Activated T-cell treated with anti-CD3 and anti-CD28 coated beads, Interleukin-2, amount 50 U/mL, for 72 hours (primary cell): ENCODE results near the gene SMYD1. TPM values are rescaled to one million over a fixed set of nuclear protein-coding genes. Genes with fewer than 3 reads are reported as not detected.
A peak's percentile ranks its signal among the peaks of the same experiment; 100 is the strongest.

Source experiments
- ATAC-seq, 2 donors: fragments of 150-1000 bp; cut with Tn5 transposase; replicated peaks in 1 of 2; 2 replicates each; pipeline ENCODE4 v1.10.0; 2021; ENCODE audit warnings: moderate library complexity in 2 of 2, mild to moderate bottlenecking in 1 of 2
- DNase-seq, 2 donors: peaks; one replicate each; pipeline ENCODE4 v3.0.0; 2021 to 2022; ENCODE audit warnings: mixed read lengths in 1 of 2
- H3K27ac Mint-ChIP-seq: one replicate; pipeline ENCODE4 v1.8.0; 2022; ENCODE audit warnings: mild to moderate bottlenecking, moderate library complexity, mixed read lengths
- H3K27me3 Mint-ChIP-seq: one replicate; pipeline ENCODE4 v1.8.0; 2022; ENCODE audit warnings: low read depth, mixed read lengths
- H3K36me3 Mint-ChIP-seq, 2 donors: one replicate each; pipeline ENCODE4 v1.8.0; 2022; ENCODE audit warnings: mixed read lengths in 2 of 2, mild to moderate bottlenecking in 1 of 2; ENCODE audit not compliant: insufficient read depth in 2 of 2
- H3K4me1 Mint-ChIP-seq: one replicate; pipeline ENCODE4 v1.8.0; 2022; ENCODE audit warnings: low read depth, mixed read lengths
- H3K4me3 Mint-ChIP-seq, 2 donors: one replicate each; pipeline ENCODE4 v1.8.0; 2022; ENCODE audit warnings: mild to moderate bottlenecking in 2 of 2, mixed read lengths in 2 of 2, moderate library complexity in 2 of 2
- H3K9me3 Mint-ChIP-seq, 2 donors: one replicate each; pipeline ENCODE4 v1.8.0; 2022; ENCODE audit warnings: mixed read lengths in 2 of 2
- total RNA-seq, 2 donors: library from RNA; stranded (reverse); gene quantifications; one replicate each; pipeline ENCODE4 v1.2.3, GENCODE V29; 2022

Gene SMYD1
- total RNA-seq, 2 donors from 2014 or later, result not detected

DNA sequence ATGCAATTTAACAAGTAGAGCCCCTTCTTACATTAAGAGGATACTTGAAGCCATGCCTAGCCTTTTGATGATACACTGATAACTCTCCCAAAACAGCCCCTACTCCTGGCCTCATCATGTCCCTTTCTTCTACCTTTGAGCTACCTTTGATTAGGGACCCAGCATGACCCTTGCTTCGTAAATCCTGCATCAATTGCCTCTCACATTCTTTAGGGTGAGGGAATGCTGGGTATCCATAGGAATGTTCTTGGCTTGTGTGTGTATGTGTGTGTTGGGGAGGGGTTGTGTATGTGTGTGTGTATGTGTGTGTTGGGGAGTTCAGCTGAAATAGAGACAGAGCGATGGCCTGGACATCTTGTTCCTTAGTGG lies 6.7 kb upstream of the SMYD1 start:
- H3K9me3 Mint-ChIP-seq, result no peaks in the 10 kb centered on the region
- H3K36me3 Mint-ChIP-seq, result no peaks in the 10 kb centered on the region
- no peaks in the 10 kb centered on the region for H3K27me3 Mint-ChIP-seq
- ATAC-seq, result peak in 1 of 2 donors; percentile 21
- no peak overlapping the region for H3K4me3 Mint-ChIP-seq
- peaks cover 36% of the 10 kb centered on the region for H3K4me1 Mint-ChIP-seq
- no peak overlapping the region for H3K27ac Mint-ChIP-seq
- no peak for DNase-seq

DNA sequence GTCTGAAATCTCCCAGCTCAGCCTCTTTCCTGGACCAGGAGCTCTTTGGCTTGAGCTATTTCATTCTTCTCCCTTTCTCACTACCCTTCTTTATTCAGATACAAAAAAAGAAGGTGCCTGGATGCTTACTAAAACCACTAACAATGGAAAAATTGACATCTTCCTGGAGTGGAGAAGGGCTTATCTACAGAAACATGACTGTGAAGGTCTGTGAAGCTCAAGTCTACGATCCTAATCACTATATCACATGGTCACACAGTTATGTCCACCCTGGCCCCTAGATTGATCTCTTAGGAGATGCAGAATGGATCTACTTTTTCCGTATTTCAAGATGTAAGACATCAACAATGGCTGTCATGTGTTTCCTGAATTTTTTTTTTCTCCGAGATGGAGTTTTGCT lies 6.3 kb upstream of the SMYD1 start:
- Mint-ChIP-seq H3K9me3 (no peaks in the 10 kb centered on the region), H3K27ac (no peak overlapping the region), H3K36me3 (no peaks in the 10 kb centered on the region), H3K4me3 (no peak overlapping the region), H3K27me3 (no peaks in the 10 kb centered on the region), H3K4me1 (peaks cover 32% of the 10 kb centered on the region)
- DNase-seq, result no peak
- no peak for ATAC-seq

DNA sequence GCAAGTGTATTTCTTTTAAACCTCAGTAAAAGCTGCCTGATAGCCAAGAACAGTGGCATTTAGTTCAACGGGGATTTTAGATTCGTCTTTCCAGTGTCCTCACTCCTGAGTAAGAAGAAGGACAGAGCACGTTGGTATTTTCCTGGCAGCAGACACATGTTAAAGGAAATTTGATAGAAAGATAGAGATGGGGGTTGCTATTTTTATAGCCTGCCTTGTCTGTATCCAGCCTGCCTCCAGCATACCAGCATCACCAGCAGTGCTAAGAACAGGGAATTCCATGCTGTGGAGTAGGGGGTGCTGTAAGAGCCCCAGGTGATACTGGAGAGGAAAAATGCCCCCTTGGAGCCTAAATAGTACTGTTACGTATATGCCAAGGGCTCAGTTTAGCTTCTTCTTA lies 1.1 kb upstream of the SMYD1 start:
- H3K36me3 Mint-ChIP-seq, result no peaks in the 10 kb centered on the region
- H3K9me3 Mint-ChIP-seq, result no peaks in the 10 kb centered on the region
- H3K4me3 Mint-ChIP-seq, result no peak overlapping the region
- no peaks in the 10 kb centered on the region for H3K4me1 Mint-ChIP-seq
- no peak overlapping the region for H3K27ac Mint-ChIP-seq
- no peak for DNase-seq
- H3K27me3 Mint-ChIP-seq, result no peaks in the 10 kb centered on the region
- ATAC-seq, result no peak

DNA sequence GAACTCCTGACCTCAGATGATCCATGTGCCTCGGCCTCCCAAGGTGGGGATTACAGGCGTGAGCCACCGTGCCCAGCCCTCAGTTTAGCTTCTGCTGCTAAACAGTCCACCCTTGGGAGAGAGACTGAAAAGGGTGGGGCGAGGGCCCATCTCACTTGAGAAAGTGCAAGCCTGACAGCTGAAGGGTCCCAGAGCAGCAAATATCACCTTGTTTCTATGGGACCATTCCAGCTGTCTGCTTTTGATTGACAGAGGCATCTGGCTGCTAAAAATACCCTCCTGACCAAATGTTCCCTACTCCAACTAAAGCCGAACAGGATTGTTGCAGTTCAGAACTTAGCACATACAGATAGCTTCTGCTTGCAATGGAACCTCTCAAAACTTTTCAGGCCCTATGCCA lies 436 bp upstream of the SMYD1 start:
- DNase-seq (no peak), ATAC-seq (no peak)
- H3K36me3 Mint-ChIP-seq, result no peaks in the 10 kb centered on the region
- H3K4me3 Mint-ChIP-seq, result no peak overlapping the region
- no peaks in the 10 kb centered on the region for H3K27me3 Mint-ChIP-seq
- H3K4me1 Mint-ChIP-seq, result no peaks in the 10 kb centered on the region
- no peaks in the 10 kb centered on the region for H3K9me3 Mint-ChIP-seq
- no peak overlapping the region for H3K27ac Mint-ChIP-seq

DNA sequence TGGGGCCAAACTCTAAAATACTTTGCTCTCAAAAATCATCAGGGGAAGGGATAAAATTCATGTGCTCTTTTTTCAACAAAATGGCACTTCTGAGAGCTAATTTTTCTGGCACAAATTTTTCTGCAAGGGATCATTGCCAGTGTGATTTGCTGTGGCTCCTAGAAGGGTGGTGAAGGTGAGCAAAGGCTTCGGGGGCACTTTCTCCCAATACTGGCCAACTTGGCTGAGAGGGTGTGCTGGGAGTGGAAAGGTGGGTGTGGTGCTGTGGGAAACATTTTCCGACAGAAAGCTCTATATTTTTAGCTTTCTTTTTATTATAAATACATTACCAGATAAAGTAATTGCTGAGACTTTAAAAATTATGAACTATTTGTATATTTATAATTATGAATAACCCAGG lies 419 bp downstream of the SMYD1 start:
- no peaks in the 10 kb centered on the region for H3K9me3 Mint-ChIP-seq
- ATAC-seq, result no peak
- H3K27ac Mint-ChIP-seq, result no peak overlapping the region
- no peaks in the 10 kb centered on the region for H3K36me3 Mint-ChIP-seq
- no peak overlapping the region for H3K4me3 Mint-ChIP-seq
- DNase-seq, result no peak
- H3K27me3 Mint-ChIP-seq, result no peaks in the 10 kb centered on the region
- no peaks in the 10 kb centered on the region for H3K4me1 Mint-ChIP-seq

DNA sequence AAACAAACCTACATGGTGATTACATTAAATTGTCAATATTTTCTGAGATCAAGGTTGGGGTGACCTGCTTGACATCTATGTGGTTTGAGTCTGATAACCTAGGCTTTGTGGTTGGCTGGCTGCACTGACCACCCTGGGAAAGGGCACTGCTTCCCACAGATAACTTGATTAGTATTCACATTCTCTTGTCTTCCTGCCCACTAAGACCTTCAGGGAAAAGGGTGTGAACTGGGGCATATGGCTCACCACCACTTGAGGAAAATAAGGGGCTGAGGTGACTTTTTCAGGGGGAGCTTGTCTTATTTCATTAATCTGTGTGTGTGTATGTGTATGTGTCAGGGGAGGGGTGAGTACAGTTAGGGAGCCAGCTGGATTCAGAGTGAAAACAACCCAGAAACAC lies 1.5 kb downstream of the SMYD1 start:
- Mint-ChIP-seq H3K36me3 (no peaks in the 10 kb centered on the region), H3K27me3 (no peaks in the 10 kb centered on the region), H3K4me3 (no peak overlapping the region), H3K27ac (no peak overlapping the region), H3K4me1 (no peaks in the 10 kb centered on the region), H3K9me3 (no peaks in the 10 kb centered on the region)
- no peak for ATAC-seq
- DNase-seq, result no peak

DNA sequence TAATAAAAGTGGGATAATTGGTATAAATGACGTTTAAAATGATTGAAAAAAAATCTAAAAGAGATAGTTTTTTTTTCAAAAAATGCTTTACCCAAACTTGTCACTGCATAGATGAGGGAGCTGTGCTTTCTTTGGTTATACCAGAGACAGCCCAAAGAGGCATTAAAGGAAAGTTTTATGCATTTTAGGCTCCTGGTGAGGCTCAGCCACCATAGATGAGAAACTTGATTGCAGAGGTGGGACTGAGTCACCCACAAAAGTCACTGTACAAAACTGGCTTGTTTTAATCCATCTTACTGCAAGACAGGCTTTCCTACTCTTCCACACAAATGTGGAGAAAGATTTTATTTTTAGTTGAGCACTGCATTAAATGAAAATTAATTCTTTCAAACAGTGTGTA lies 2.4 kb downstream of the SMYD1 start:
- ATAC-seq (no peak), DNase-seq (no peak)
- Mint-ChIP-seq H3K4me3 (no peak overlapping the region), H3K27me3 (no peaks in the 10 kb centered on the region), H3K4me1 (no peaks in the 10 kb centered on the region), H3K36me3 (no peaks in the 10 kb centered on the region), H3K27ac (no peak overlapping the region), H3K9me3 (no peaks in the 10 kb centered on the region)

DNA sequence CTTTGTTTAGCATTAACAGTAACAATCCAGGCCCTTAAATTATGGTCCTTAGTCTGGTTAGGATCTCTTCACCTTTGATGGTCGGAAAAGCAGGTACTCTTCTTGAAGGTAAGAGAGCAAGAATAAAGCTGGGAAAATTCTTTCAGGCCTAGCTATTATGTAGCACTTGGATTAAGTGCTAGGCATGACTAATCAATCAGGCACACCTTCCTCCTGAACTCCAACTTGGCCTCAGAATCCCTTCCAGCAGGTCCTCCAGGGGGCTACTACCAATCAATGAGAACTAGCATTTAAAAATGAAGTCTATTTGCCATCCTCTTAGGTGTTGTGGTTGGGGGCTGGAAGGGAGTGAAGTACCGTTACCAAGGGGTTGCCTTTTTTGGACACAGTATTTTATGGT lies 3.7 kb downstream of the SMYD1 start:
- Mint-ChIP-seq H3K9me3 (no peaks in the 10 kb centered on the region), H3K4me3 (no peak overlapping the region), H3K27ac (no peak overlapping the region), H3K4me1 (no peaks in the 10 kb centered on the region), H3K27me3 (no peaks in the 10 kb centered on the region), H3K36me3 (no peaks in the 10 kb centered on the region)
- DNase-seq (no peak), ATAC-seq (no peak)

DNA sequence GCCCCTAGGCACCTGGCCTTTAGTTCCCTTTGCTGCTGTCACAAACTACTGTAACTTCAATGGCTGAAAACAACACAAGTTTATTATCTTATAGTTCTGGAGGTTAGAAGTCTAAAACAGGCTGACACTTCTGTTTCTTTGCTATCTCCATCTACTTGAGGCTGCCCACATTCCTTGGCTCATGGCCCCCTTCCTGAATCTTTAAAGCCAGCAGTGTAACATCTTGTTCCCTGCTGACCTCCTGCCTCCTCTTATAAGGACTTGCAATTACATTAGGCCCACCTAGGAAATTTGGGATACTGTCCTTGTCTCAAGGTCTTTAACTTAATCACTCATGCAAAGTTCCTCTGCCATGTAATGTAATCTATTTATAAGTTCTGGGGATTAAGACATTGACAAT lies 6.5 kb downstream of the SMYD1 start:
- Mint-ChIP-seq H3K36me3 (no peaks in the 10 kb centered on the region), H3K27me3 (no peaks in the 10 kb centered on the region), H3K4me1 (no peaks in the 10 kb centered on the region), H3K27ac (no peak overlapping the region), H3K4me3 (no peak overlapping the region), H3K9me3 (no peaks in the 10 kb centered on the region)
- DNase-seq, result no peak
- ATAC-seq, result no peak

DNA sequence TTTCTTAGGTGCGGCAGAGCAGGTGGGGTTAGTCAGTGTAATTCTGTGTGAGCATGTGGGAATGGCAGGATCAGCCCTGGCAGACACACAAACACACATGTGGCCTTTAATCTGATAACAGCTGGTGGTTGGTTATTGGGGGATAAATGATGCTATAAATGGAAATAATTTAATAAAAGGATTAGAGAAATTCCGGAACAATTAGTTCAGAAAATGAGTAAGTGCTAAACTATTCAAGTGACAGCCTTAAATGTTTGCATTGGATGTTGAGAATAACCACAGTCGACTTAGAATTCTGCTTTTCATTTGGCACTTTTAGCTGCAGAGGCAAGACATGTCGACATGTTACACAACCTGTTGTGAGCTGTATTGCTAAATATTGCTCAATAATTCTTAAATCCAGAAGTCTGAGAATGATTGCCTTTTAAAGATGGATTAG lies 7.2 kb downstream of the SMYD1 start:
- Mint-ChIP-seq H3K36me3 (no peaks in the 10 kb centered on the region), H3K4me3 (no peak overlapping the region), H3K27me3 (no peaks in the 10 kb centered on the region), H3K4me1 (no peaks in the 10 kb centered on the region), H3K9me3 (no peaks in the 10 kb centered on the region), H3K27ac (no peak overlapping the region)
- no peak for ATAC-seq
- DNase-seq, result no peak

DNA sequence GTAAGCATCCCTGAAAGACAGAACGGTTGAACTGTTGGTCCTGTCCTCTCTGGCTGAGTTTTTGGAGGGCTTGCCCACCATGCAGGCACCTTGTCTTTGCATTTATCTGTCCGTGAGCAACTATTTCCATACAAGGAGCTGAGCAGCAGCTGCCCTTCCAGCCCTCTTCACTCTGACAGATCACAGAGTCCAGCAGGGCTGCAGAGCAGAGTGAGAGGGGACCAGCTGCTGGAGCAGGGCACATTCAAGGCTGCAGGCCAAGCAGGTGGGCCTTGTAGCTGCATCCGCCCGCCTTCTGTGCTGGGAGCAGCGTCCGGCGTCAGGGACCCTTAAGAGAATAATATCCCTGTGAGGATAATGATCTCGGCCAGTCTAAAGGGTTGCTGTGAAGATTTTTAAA lies 9.5 kb downstream of the SMYD1 start:
- DNase-seq (no peak), ATAC-seq (no peak)
- Mint-ChIP-seq H3K27ac (no peak overlapping the region), H3K4me1 (no peaks in the 10 kb centered on the region), H3K9me3 (no peaks in the 10 kb centered on the region), H3K27me3 (no peaks in the 10 kb centered on the region), H3K36me3 (no peaks in the 10 kb centered on the region), H3K4me3 (no peak overlapping the region)

DNA sequence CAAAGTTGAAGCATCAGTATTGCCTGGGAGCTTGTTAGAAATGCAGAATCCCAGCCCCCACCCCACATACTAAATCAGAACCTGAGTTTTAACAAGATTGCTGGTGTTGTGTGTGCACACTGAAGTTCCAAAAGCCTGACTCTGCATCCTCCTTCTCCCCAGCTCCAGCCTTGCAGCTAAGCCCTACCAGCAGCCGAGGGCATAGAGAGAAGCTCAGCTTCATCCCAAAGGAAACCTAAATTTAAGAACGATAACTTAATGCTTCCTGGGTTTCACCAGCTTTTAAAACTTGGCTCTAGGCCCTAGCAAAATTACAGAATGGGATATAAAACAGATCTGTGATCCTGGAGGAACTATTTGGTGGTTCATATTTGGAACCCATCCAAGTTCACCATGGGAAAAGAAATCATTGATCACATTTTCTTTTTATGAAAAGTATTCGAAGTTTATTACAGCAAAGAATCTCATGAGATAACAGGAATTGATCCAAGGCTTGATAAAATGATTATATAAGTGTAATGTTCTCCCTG lies 11.1 kb downstream of the SMYD1 start:
- Mint-ChIP-seq H3K4me3 (no peak overlapping the region), H3K36me3 (no peaks in the 10 kb centered on the region), H3K4me1 (no peaks in the 10 kb centered on the region), H3K9me3 (no peaks in the 10 kb centered on the region), H3K27ac (no peak overlapping the region), H3K27me3 (no peaks in the 10 kb centered on the region)
- ATAC-seq (no peak), DNase-seq (no peak)

DNA sequence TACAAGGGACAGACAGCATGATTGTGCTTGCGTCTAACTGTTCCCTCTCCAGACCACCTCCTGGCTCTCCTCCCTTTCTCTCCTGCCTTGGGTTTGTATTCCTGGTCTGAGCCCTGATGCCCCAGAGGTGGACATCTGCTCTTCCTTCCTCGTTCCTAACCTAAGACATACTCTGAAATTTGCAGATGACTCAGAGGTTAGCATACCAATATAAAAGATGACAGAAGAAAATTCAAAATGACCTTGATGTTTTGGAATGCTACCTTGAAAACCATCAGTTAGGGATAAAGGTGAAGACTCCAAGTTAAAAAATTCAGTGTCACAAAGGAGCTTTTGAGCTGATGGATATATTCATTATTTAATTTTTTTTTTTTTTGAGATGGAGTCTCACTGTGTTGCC lies 12.9 kb downstream of the SMYD1 start:
- no peaks in the 10 kb centered on the region for H3K36me3 Mint-ChIP-seq
- no peak overlapping the region for H3K27ac Mint-ChIP-seq
- no peak for DNase-seq
- ATAC-seq, result no peak
- no peaks in the 10 kb centered on the region for H3K9me3 Mint-ChIP-seq
- H3K4me3 Mint-ChIP-seq, result no peak overlapping the region
- no peaks in the 10 kb centered on the region for H3K4me1 Mint-ChIP-seq
- no peaks in the 10 kb centered on the region for H3K27me3 Mint-ChIP-seq

DNA sequence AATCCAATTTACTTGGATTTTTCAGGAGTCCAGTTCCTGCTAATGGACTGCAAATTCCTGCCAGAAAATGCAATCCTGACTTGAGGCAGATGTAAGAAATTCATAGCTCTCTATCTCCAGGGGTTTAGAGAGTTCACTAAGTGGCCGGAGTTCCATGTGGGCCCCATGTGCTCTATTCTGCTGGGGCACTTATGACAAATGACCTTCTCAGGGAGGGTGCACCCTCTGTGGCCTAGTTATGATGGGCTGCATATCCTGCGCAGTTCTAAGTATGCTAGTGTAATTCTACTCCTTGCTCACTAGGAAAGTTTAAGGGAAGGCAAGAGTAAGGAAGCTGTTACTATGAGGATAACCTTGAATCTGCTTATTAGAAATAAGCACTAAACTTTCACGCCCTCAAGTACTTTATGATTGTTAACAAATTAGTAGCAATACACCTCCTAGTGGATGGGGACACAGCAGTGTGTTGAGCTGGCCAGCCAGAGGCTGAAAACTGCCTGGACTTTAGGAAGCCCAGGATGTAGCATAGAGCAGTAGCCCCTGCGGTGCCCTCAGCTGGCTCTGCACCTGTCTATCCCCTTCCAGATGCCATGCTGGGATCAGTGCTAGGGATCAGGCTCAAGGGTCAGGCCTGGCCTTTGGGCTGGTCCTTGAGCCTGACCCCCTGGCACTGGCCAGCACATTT lies 14.4 kb downstream of the SMYD1 start:
- H3K9me3 Mint-ChIP-seq, result no peaks in the 10 kb centered on the region
- no peak overlapping the region for H3K4me3 Mint-ChIP-seq
- H3K27ac Mint-ChIP-seq, result no peak overlapping the region
- no peaks in the 10 kb centered on the region for H3K4me1 Mint-ChIP-seq
- no peaks in the 10 kb centered on the region for H3K27me3 Mint-ChIP-seq
- DNase-seq (no peak), ATAC-seq (no peak)
- H3K36me3 Mint-ChIP-seq, result no peaks in the 10 kb centered on the region
